ENCODE results near the gene NUDC. TPM values are rescaled to one million over a fixed set of nuclear protein-coding genes. Genes with fewer than 3 reads are reported as not detected.

NUDC gene
- total and polyA plus RNA-seq, 2 of the 13 experiments (the other 11 are each of a cell fraction or from before 2014, with no cell fraction given) = 34.7 to 104 TPM

GRCh38 chr1:26991310-26992116 lies 70.0 kb downstream of the NUDC start (continued):
- peak; percentile 51; the same call in 1 of the 2 replicates for TF ChIP-seq ZNF792 (CRISPR knock-in tag; IDR thresholded peaks at IDR 0.05)
- no peak for TF ChIP-seq ZNF496 (CRISPR knock-in tag; IDR thresholded peaks at IDR 0.05; ENCODE audit: insufficient replicate concordance)
- TF ChIP-seq ZKSCAN8 (CRISPR knock-in tag; IDR thresholded peaks at IDR 0.05; ENCODE audit: borderline replicate concordance) = no peak
- TF ChIP-seq HOXA3 (CRISPR knock-in tag; IDR thresholded peaks at IDR 0.05) = peak; percentile 53; the same call in 1 of the 2 replicates
- TF ChIP-seq PITX1 (CRISPR knock-in tag; IDR thresholded peaks at IDR 0.05) = no peak
- TF ChIP-seq ZSCAN20 (CRISPR knock-in tag; IDR thresholded peaks at IDR 0.05; ENCODE audit: borderline replicate concordance) = no peak
- peak; percentile 46; the same call in 1 of the 2 replicates for TF ChIP-seq ELF3 (CRISPR knock-in tag; IDR thresholded peaks at IDR 0.05)
- peak; percentile 79; the same call in 1 of the 2 replicates for TF ChIP-seq SAP130 (CRISPR knock-in tag; IDR thresholded peaks at IDR 0.05; ENCODE audit: low read depth)
- TF ChIP-seq, protein P1, sequence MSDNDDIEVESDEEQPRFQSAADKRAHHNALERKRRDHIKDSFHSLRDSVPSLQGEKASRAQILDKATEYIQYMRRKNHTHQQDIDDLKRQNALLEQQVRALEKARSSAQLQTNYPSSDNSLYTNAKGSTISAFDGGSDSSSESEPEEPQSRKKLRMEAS (IDR thresholded peaks at IDR 0.05) = peak; percentile 57
- TF ChIP-seq HDAC1 (CRISPR knock-in tag; IDR thresholded peaks at IDR 0.05) = peak; percentile 21; the same call in 1 of the 2 replicates
- TF ChIP-seq ZNF275 (CRISPR knock-in tag; IDR thresholded peaks at IDR 0.05; ENCODE audit: borderline replicate concordance) = 0 out of 2 replicates have a peak, but pooled peaks have one; percentile 18
- TF ChIP-seq CBX5 (CRISPR knock-in tag; IDR thresholded peaks at IDR 0.05; ENCODE audit: borderline replicate concordance) = peak; percentile 38; the same call in 1 of the 2 replicates
- TF ChIP-seq HOXD1 (CRISPR knock-in tag; IDR thresholded peaks at IDR 0.05) = peak; percentile 33; the same call in 1 of the 2 replicates
- TF ChIP-seq ZC3H4 (CRISPR knock-in tag; IDR thresholded peaks at IDR 0.05; ENCODE audit: borderline replicate concordance) = peak; percentile 90; the same call in 1 of the 2 replicates
- no peak for TF ChIP-seq MED13 (CRISPR knock-in tag; IDR thresholded peaks at IDR 0.05)
- peak; percentile 72 for TF ChIP-seq POLR2AphosphoS5 (IDR thresholded peaks at IDR 0.05; ENCODE audit: low read depth, low read length)
- TF ChIP-seq PRPF4 (IDR thresholded peaks at IDR 0.05; ENCODE audit: low read depth, low read length, poor library complexity, severe bottlenecking) = peak; percentile 94
- TF ChIP-seq, protein P2, sequence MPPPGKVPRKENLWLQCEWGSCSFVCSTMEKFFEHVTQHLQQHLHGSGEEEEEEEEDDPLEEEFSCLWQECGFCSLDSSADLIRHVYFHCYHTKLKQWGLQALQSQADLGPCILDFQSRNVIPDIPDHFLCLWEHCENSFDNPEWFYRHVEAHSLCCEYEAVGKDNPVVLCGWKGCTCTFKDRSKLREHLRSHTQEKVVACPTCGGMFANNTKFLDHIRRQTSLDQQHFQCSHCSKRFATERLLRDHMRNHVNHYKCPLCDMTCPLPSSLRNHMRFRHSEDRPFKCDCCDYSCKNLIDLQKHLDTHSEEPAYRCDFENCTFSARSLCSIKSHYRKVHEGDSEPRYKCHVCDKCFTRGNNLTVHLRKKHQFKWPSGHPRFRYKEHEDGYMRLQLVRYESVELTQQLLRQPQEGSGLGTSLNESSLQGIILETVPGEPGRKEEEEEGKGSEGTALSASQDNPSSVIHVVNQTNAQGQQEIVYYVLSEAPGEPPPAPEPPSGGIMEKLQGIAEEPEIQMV (CRISPR knock-in tag; IDR thresholded peaks at IDR 0.05; ENCODE audit: low read depth) = no peak
- TF ChIP-seq KLF9 (CRISPR knock-in tag; IDR thresholded peaks at IDR 0.05; ENCODE audit: low read depth) = no peak
- no peak for TF ChIP-seq PAWR (CRISPR knock-in tag; IDR thresholded peaks at IDR 0.05; ENCODE audit: borderline replicate concordance)
- TF ChIP-seq SOX6 (IDR thresholded peaks at IDR 0.05) = no peak
- 0 out of 2 replicates have a peak, but pooled peaks have one; percentile 11 for TF ChIP-seq SOX6 (CRISPR knock-in tag; IDR thresholded peaks at IDR 0.05)
- TF ChIP-seq DMAP1 (CRISPR knock-in tag; IDR thresholded peaks at IDR 0.05) = no peak
- peak in 1 of 2 experiments; percentile 73; a peak in 1 of 4 replicates for TF ChIP-seq KLF16 (CRISPR knock-in tag; IDR thresholded peaks at IDR 0.05)
- TF ChIP-seq ZNF317 (CRISPR knock-in tag; IDR thresholded peaks at IDR 0.05) = no peak
- no peak for TF ChIP-seq NFE2 (CRISPR knock-in tag; IDR thresholded peaks at IDR 0.05)
- peak; percentile 40; the same call in 1 of the 2 replicates for TF ChIP-seq ARNTL (CRISPR knock-in tag; IDR thresholded peaks at IDR 0.05)
- TF ChIP-seq ZNF746 (CRISPR knock-in tag; IDR thresholded peaks at IDR 0.05) = peak; percentile 81
- no peak for TF ChIP-seq ZNF703 (CRISPR knock-in tag; IDR thresholded peaks at IDR 0.05; ENCODE audit: borderline replicate concordance)
- TF ChIP-seq ZMYM2 (CRISPR knock-in tag; IDR thresholded peaks at IDR 0.05) = no peak; the same call in 1 of the 2 replicates
- TF ChIP-seq MXD4 (CRISPR knock-in tag; IDR thresholded peaks at IDR 0.05) = no peak

Measured in HepG2 (cell line).